ENCODE measurements around the gene SUFU. TPM values are rescaled to one million over a fixed set of nuclear protein-coding genes. Genes with fewer than 3 reads are reported as not detected.

Gene SUFU
- total and polyA plus RNA-seq, 2 of the 13 experiments (the other 11 are each of a cell fraction or from before 2014, with no cell fraction given): 2.9 to 5.5 TPM

GRCh38 chr10:102503264-102504178 lies at the start of gene SUFU (continued):
- TF ChIP-seq PAF1 (CRISPR knock-in tag; IDR thresholded peaks at IDR 0.05): no peak
- no peak for TF ChIP-seq ZNF121 (CRISPR knock-in tag; IDR thresholded peaks at IDR 0.05)
- no peak for TF ChIP-seq MAFG (CRISPR knock-in tag; IDR thresholded peaks at IDR 0.05)
- TF ChIP-seq ZNF235 (CRISPR knock-in tag; IDR thresholded peaks at IDR 0.05; ENCODE audit: borderline replicate concordance): no peak
- TF ChIP-seq HNF4G (IDR thresholded peaks at IDR 0.05; ENCODE audit: borderline replicate concordance, low read depth, low read length): no peak
- TF ChIP-seq HNF4G (CRISPR knock-in tag; IDR thresholded peaks at IDR 0.05; ENCODE audit: borderline replicate concordance, low read depth): no peak
- TF ChIP-seq THAP7 (CRISPR knock-in tag; IDR thresholded peaks at IDR 0.05): no peak
- TF ChIP-seq STAT6 (CRISPR knock-in tag; IDR thresholded peaks at IDR 0.05; ENCODE audit: borderline replicate concordance): no peak
- TF ChIP-seq PITX1 (CRISPR knock-in tag; IDR thresholded peaks at IDR 0.05): no peak; the same call in 1 of the 2 replicates
- TF ChIP-seq ZNF414 (CRISPR knock-in tag; IDR thresholded peaks at IDR 0.05): no peak
- TF ChIP-seq ZNF317 (CRISPR knock-in tag; IDR thresholded peaks at IDR 0.05): no peak
- TF ChIP-seq ZFP37 (CRISPR knock-in tag; IDR thresholded peaks at IDR 0.05; ENCODE audit: borderline replicate concordance): no peak
- TF ChIP-seq ZNF292 (CRISPR knock-in tag; IDR thresholded peaks at IDR 0.05; ENCODE audit: borderline replicate concordance, low read depth): no peak
- no peak for TF ChIP-seq PLSCR1 (CRISPR knock-in tag; IDR thresholded peaks at IDR 0.05; ENCODE audit: borderline replicate concordance)
- TF ChIP-seq ZNF326 (CRISPR knock-in tag; IDR thresholded peaks at IDR 0.05; ENCODE audit: borderline replicate concordance): no peak
- TF ChIP-seq RFX3 (CRISPR knock-in tag; IDR thresholded peaks at IDR 0.05): no peak
- no peak for TF ChIP-seq FOXA1 (IDR thresholded peaks at IDR 0.05)
- TF ChIP-seq FOXA1 (CRISPR knock-in tag; IDR thresholded peaks at IDR 0.05): no peak
- TF ChIP-seq ZNF234 (CRISPR knock-in tag; conservative IDR thresholded peaks at IDR 0.05): no peak
- TF ChIP-seq MBNL3 (CRISPR knock-in tag; conservative IDR thresholded peaks at IDR 0.05): no peak
- TF ChIP-seq KLF12 (CRISPR knock-in tag; IDR thresholded peaks at IDR 0.05; ENCODE audit: borderline replicate concordance): no peak
- no peak for TF ChIP-seq ZNF136 (CRISPR knock-in tag; IDR thresholded peaks at IDR 0.05; ENCODE audit: low read depth)
- TF ChIP-seq ZNF564 (CRISPR knock-in tag; IDR thresholded peaks at IDR 0.05): 0 out of 2 replicates have a peak, but pooled peaks have one; percentile 34
- no peak for TF ChIP-seq ATF4 (CRISPR knock-in tag; IDR thresholded peaks at IDR 0.05)
- no peak; the same call in 1 of the 2 replicates for TF ChIP-seq RFXANK (CRISPR knock-in tag; IDR thresholded peaks at IDR 0.05)

All from HepG2 (cell line).